HepG2 (cell line): ENCODE data around the gene HERC4. TPM values are rescaled to one million over a fixed set of nuclear protein-coding genes. Genes with fewer than 3 reads are reported as not detected.

Source experiments
- ATAD3A ChIP-seq: sonication (generic); formaldehyde crosslinking; IDR thresholded peaks from 2 replicates; pipeline ENCODE4 v1.4.0; 2020; ENCODE audit warnings: missing genetic modification reagents
- ESRRA ChIP-seq: sonication (generic); formaldehyde crosslinking; IDR thresholded peaks from 2 replicates; pipeline ENCODE4 v1.5.1; 2020; ENCODE audit warnings: mild to moderate bottlenecking, low read depth, missing genetic modification reagents
- JUND ChIP-seq: sonication (generic); formaldehyde crosslinking; IDR thresholded peaks from 2 replicates; pipeline ENCODE4 v1.8.0; 2022; ENCODE audit warnings: mild to moderate bottlenecking, missing genetic modification reagents
- KDM3A ChIP-seq: IDR thresholded peaks from 2 replicates; pipeline ENCODE4 v1.6.1; 2018; ENCODE audit warnings: low read depth, missing compliant biosample characterization
- LRRFIP1 ChIP-seq: sonication (generic); formaldehyde crosslinking; conservative IDR thresholded peaks from 2 replicates; pipeline ENCODE4 v1.4.0; 2020; ENCODE audit warnings: missing genetic modification reagents
- MXD3 ChIP-seq: IDR thresholded peaks from 2 replicates; pipeline ENCODE4 v1.6.1; 2016; ENCODE audit warnings: mild to moderate bottlenecking, missing biosample characterization, missing genetic modification reagents
- MXI1 ChIP-seq: IDR thresholded peaks from 3 replicates; pipeline ENCODE4 v1.6.1; 2012; ENCODE audit warnings: low read depth, low read length, inconsistent platforms, borderline replicate concordance
- NFIB ChIP-seq: sonication (generic); formaldehyde crosslinking; IDR thresholded peaks from 2 replicates; pipeline ENCODE4 v1.9.0; 2021; ENCODE audit warnings: missing genetic modification reagents, mild to moderate bottlenecking, borderline replicate concordance
- PAF1 ChIP-seq: IDR thresholded peaks from 2 replicates; pipeline ENCODE4 v1.6.1; 2016; ENCODE audit warnings: missing genetic modification reagents, missing compliant biosample characterization
- PBX2 ChIP-seq: IDR thresholded peaks from 2 replicates; pipeline ENCODE4 v1.6.1; 2016; ENCODE audit warnings: control low read depth
- REPIN1 ChIP-seq: sonication (generic); formaldehyde crosslinking; IDR thresholded peaks from 2 replicates; pipeline ENCODE4 v1.8.0; 2022; ENCODE audit warnings: missing genetic modification reagents, low read depth, mild to moderate bottlenecking, borderline replicate concordance
- SIX1 ChIP-seq: sonication (generic); formaldehyde crosslinking; IDR thresholded peaks from 2 replicates; pipeline ENCODE4 v1.4.0; 2020; ENCODE audit warnings: missing genetic modification reagents, borderline replicate concordance
- SNAPC2 ChIP-seq: sonication (generic); formaldehyde crosslinking; IDR thresholded peaks from 2 replicates; pipeline ENCODE4 v1.8.1; 2022; ENCODE audit warnings: mild to moderate bottlenecking, missing genetic modification reagents
- SP1 ChIP-seq, 2 experiments: fragments of 450-650 bp in 1 of 2; sonication (generic) in 1 of 2; formaldehyde crosslinking in 1 of 2; IDR thresholded peaks; 2 replicates each; pipeline versions ENCODE4 v1.4.0 to v1.6.1; 2016 to 2020; ENCODE audit warnings: missing genetic modification reagents in 1 of 2
- SP2 ChIP-seq: sonication (generic); formaldehyde crosslinking; IDR thresholded peaks from 2 replicates; pipeline ENCODE4 v1.5.1; 2020; ENCODE audit warnings: mild to moderate bottlenecking, missing genetic modification reagents
- SRF ChIP-seq: IDR thresholded peaks from 2 replicates; pipeline ENCODE4 v1.6.1; 2011; ENCODE audit warnings: mild to moderate bottlenecking, low read depth, low read length, moderate library complexity
- U2AF2 ChIP-seq: fragments of 200-400 bp; formaldehyde crosslinking; IDR thresholded peaks from 2 replicates; pipeline ENCODE4 v1.6.1; 2017; ENCODE audit warnings: low read depth, mild to moderate bottlenecking, low read length
- ZNF234 ChIP-seq: sonication (generic); formaldehyde crosslinking; conservative IDR thresholded peaks from 2 replicates; pipeline ENCODE4 v1.5.1; 2020; ENCODE audit warnings: mild to moderate bottlenecking, missing genetic modification reagents
- ZNF496 ChIP-seq: sonication (generic); formaldehyde crosslinking; IDR thresholded peaks from 2 replicates; pipeline ENCODE4 v1.8.1; 2023; ENCODE audit warnings: mild to moderate bottlenecking, moderate library complexity, missing genetic modification reagents; ENCODE audit not compliant: insufficient replicate concordance
- ZNF543 ChIP-seq: sonication (generic); formaldehyde crosslinking; IDR thresholded peaks from 2 replicates; pipeline ENCODE4 v1.4.0; 2020; ENCODE audit warnings: mild to moderate bottlenecking, missing genetic modification reagents
- ZNF597 ChIP-seq: sonication (generic); formaldehyde crosslinking; IDR thresholded peaks from 2 replicates; pipeline ENCODE4 v1.5.0; 2020; ENCODE audit warnings: missing genetic modification reagents
- ZNF629 ChIP-seq: sonication (generic); formaldehyde crosslinking; conservative IDR thresholded peaks from 2 replicates; pipeline ENCODE4 v1.5.0; 2020; ENCODE audit warnings: missing genetic modification reagents
- ZNF652 ChIP-seq: IDR thresholded peaks from 2 replicates; pipeline ENCODE4 v1.6.1; 2016; ENCODE audit warnings: low read depth, borderline replicate concordance
- ZNF761 ChIP-seq: sonication (generic); formaldehyde crosslinking; conservative IDR thresholded peaks from 2 replicates; pipeline ENCODE4 v1.4.0; 2020; ENCODE audit warnings: mild to moderate bottlenecking, missing genetic modification reagents
- ZNF768 ChIP-seq: sonication (generic); formaldehyde crosslinking; IDR thresholded peaks from 2 replicates; pipeline ENCODE4 v1.4.0; 2020; ENCODE audit warnings: missing genetic modification reagents
- ZNF784 ChIP-seq: sonication (generic); formaldehyde crosslinking; IDR thresholded peaks from 2 replicates; pipeline ENCODE4 v1.5.1; 2020; ENCODE audit warnings: missing genetic modification reagents, mild to moderate bottlenecking, borderline replicate concordance
- polyA plus RNA-seq, 8 experiments: library from polyadenylated mRNA; depleted of rRNA in 3 of 8; stranded (reverse) in 7 of 8; unstranded in 1 of 8; fragments of >200 nt; fragmentation: Illumina TruSeq in 4 of 8; extraction: Trizol in 4 of 8; gene quantifications; 2 replicates each; pipeline versions ENCODE4 v1.2.1 to v1.2.3, GENCODE V29; 2011 to 2016; ENCODE audit warnings: low read depth in 4 of 8, missing spikeins in 1 of 8, mixed read lengths in 1 of 8; ENCODE audit not compliant: insufficient read depth in 1 of 8
- total RNA-seq, 5 experiments: library from RNA; depleted of rRNA; stranded (reverse); fragments of >200 nt; fragmentation: Illumina TruSeq; extraction: Trizol; gene quantifications; 2 replicates each; pipeline ENCODE4 v1.2.3, GENCODE V29; 2016; ENCODE audit warnings: low read depth in 1 of 5

HERC4 gene
- total and polyA plus RNA-seq, 2 of the 13 experiments (the other 11 are each of a cell fraction or from before 2014, with no cell fraction given) = 9.8 to 20.2 TPM

- 0 out of 2 replicates have a peak, but pooled peaks have one; percentile 46 for TF ChIP-seq LRRFIP1 (CRISPR knock-in tag)
- TF ChIP-seq SIX1 = peak; percentile 12; the same call in 1 of the 2 replicates
- no peak for TF ChIP-seq PBX2 (CRISPR knock-in tag)
- peak; percentile 91 for TF ChIP-seq MXD3
- peak; percentile 29; the same call in 1 of the 2 replicates for TF ChIP-seq ZNF784
- TF ChIP-seq SP2 = no peak
- no peak for TF ChIP-seq NFIB (CRISPR knock-in tag)
- TF ChIP-seq SP1 (IDR thresholded peaks at IDR 0.05) = no peak
- peak; percentile 77 for TF ChIP-seq SP1 (CRISPR knock-in tag; IDR thresholded peaks at IDR 0.05)
- peak; percentile 85 for TF ChIP-seq REPIN1 (CRISPR knock-in tag)
- peak; percentile 84; the same call in 1 of the 2 replicates for TF ChIP-seq SNAPC2 (CRISPR knock-in tag)
- TF ChIP-seq JUND = no peak
- TF ChIP-seq ZNF768 (CRISPR knock-in tag) = peak; percentile 39; the same call in 1 of the 2 replicates
- peak; percentile 84; the same call in 2 of the 3 replicates for TF ChIP-seq MXI1
- no peak for TF ChIP-seq ZNF629
- peak; percentile 97 for TF ChIP-seq KDM3A (CRISPR knock-in tag)
- no peak; the same call in 1 of the 2 replicates for TF ChIP-seq ATAD3A (CRISPR knock-in tag)
- TF ChIP-seq ESRRA (CRISPR knock-in tag) = peak; percentile 35; the same call in 1 of the 2 replicates
- peak; percentile 35; the same call in 1 of the 2 replicates for TF ChIP-seq ZNF761 (CRISPR knock-in tag)
- TF ChIP-seq U2AF2 = no peak
- peak; percentile 27; the same call in 1 of the 2 replicates for TF ChIP-seq ZNF652
- TF ChIP-seq SRF = no peak
- TF ChIP-seq ZNF597 (CRISPR knock-in tag) = no peak
- TF ChIP-seq ZNF496 = no peak
- no peak for TF ChIP-seq PAF1 (CRISPR knock-in tag)
- TF ChIP-seq ZNF234 = no peak
- peak; percentile 66 for TF ChIP-seq ZNF543 (CRISPR knock-in tag)
Measured at GRCh38 chr10:67884313-67884841, 190.7 kb downstream of the HERC4 start, which contains the start of gene SIRT1 (continued).
